Activated CD8-positive, alpha-beta memory T cell treated with anti-CD3 and anti-CD28 coated beads, Interleukin-2, amount 50 U/mL, for 4 hours (primary cell): ENCODE measurements around the gene STX7.
"Not testable (repeated sequence)": the region's sequence is repeated elsewhere in the genome, so short reads cannot be mapped to it uniquely, and the experiment has no call there.

Experiments used
- DNase-seq: peaks from one replicate; pipeline ENCODE4 v3.0.0-alpha.2; 2020

The STX7 gene

GRCh38 chr6:132512638-132513632 is at the start of gene STX7:
TSS of gene STX7 (minus strand) at chr6:132513116. CDS start at chr6:132503530, 9,586 bp downstream.
- peak; percentile 84 for DNase-seq

- DNase-seq, result not testable (repeated sequence)
These were observed 47.2 kb upstream of the STX7 start for GRCh38 chr6:132560087-132560486.

GRCh38 chr6:132552372-132552771 is 39.5 kb upstream of the STX7 start, which contains the start of gene TAAR8:
TSS of gene TAAR8 (plus strand) at chr6:132552672. CDS start at chr6:132552693, 21 bp downstream.
- no peak for DNase-seq

- DNase-seq, result no peak
These were observed 38.3 kb upstream of the STX7 start for GRCh38 chr6:132551214-132551613.

DNA sequence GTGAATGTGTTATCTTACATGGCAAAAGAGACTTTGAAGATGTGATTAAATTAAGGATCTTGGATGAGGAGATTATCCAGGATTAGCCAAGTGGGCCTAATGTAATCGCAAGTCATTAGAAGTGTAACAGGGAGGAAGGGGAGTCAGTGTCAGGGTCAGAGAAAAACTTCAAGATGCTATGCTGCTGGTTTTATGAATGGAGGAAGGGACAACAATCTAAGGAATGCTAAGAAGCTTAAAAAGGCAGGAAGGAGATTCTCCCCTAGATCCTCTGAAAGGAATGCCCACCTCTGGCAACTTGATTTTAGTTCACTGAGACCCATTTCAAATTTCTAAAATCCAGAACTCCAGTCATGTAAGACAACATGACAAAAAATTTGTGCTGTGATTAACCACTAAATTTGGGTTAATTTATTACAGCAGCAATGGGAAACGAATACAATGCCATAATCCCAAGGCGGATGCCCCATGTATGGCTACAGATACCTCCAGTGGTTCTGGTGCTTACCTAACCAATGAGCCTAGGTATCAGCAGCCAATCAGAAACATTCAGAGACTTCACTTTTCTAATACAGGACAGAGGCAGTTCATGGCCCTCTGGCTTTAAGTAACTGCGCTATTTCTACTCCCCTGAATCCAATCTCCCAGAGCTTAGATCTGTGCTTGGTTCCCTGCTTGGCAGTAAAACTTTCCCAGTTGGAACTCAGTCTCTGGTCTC is 36.0 kb upstream of the STX7 start:
- DNase-seq, result no peak

GRCh38 chr6:132544826-132545225 is 31.9 kb upstream of the STX7 start:
- no peak for DNase-seq

GRCh38 chr6:132537977-132538376 is 25.1 kb upstream of the STX7 start, which contains the start of gene TAAR9:
TSS of gene TAAR9 (plus strand) at chr6:132538277. CDS start at chr6:132538290, 13 bp downstream.
- DNase-seq, result no peak

- no peak for DNase-seq
These were observed 24.2 kb upstream of the STX7 start for GRCh38 chr6:132537145-132537544.

DNA sequence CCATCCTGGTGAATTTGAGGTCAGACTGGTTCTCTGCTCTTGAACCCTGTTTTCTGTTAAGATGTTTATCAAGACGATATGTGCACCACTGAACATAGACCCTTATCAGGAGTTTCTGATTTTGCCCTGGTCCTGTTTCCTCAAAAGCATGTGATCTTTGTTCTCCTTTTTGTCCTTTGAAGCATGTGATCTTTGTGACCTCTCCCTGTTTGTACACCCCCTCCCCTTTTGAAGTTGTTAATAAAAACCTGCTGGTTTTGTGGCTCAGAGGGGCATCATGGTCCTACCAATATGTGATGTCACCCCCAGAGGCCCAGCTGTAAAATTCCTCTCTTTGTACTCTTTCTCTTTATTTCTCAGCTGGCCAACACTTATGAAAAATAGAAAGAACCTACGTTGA is 21.6 kb upstream of the STX7 start:
- DNase-seq, result not testable (repeated sequence)

DNA sequence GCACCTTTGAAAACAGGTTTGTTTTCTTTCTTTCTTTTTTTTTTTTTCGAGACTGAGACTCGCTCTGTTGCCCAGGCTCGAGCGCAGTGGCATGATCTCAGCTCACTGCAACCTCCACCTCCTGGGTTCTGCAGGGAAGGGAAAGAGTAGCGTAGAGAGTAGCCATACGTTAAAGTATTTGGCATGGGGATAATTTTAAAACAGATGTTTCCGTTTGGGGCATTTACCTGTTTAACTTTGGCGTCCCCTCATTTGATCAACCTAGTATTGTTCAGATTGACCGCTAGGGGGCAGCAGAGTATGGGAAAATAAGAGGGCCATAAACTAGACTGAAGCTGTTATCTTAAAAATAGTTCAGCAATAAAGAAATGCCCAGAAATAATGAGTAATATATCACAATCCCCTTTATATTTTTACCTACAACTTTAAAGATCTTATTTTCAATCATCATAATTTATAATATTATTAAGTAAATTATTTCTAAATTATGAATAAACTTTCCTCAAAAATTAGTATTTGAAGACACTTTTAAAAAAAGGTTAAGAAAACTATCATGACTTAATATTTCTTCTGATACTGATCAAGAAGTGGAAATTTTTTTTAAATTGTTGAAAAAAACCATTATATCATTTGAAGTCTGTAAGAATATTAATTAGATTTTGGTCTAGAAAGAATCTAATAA is 17.5 kb upstream of the STX7 start:
- DNase-seq, result peak; percentile 66

GRCh38 chr6:132527791-132528190 is 14.9 kb upstream of the STX7 start:
- no peak for DNase-seq

- DNase-seq, result no peak
These were observed 13.5 kb upstream of the STX7 start for GRCh38 chr6:132526461-132526860.

DNA sequence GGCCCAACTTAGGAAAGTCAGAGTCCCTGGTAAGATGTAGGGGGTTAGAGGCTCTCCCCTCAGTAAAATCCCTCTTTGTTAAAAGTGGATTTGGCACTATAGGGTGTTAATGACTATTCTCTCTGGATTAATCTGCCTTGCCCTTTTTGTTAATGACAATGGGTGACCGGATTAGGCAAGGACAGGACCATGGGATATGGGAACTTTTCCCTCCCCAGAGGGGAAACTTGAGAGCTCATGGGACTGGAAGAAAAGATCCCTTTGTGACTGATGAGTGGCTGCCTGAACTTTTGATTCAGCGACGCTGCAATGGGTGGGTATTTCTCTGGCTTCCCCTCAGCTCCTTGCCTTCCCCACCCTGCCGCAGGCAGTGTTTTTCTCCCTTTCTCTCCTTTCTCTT is 12.9 kb upstream of the STX7 start:
- no peak for DNase-seq

DNA sequence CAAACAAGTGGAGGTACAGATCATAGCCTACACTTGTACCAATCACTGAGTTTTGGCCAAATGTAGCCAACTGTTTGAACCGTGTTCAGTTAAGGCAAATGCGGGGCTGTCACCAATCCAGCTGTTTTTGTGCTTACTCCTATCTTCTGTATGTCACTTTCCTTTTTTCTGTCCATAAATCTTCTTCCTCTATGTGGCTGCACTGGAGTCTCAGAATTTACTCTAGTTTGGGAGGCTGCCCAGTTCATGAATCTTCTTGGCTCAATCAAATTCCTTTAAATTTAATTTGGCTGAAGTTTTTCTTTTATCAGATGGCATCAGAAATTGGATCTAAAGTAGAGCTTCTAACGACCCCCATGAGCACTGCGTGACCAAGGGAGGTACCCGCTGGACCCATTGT is 11.7 kb upstream of the STX7 start:
- no peak for DNase-seq

GRCh38 chr6:132520953-132521352 is 8.0 kb upstream of the STX7 start:
- no peak for DNase-seq

DNA sequence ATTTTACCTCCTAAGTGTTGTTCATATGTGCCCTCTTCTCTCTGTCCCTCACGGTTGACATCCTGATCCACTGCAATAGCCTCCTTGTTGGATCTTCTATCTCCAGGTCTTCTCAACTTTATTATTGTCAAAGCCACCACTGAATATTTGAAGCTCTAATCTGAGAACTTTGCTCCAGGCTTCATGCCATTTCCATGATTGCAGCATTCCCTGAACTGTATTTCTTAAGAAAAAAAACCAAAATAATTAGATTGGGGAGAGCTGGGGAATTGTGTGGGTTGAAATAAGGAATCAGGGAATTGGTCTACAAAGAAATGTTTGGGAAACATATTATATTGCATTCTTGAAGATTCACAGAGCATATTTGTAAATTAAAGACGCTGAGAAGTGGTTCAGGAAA is 2.5 kb upstream of the STX7 start:
- no peak for DNase-seq

GRCh38 chr6:132513831-132514545 is 1.1 kb upstream of the STX7 start:
- DNase-seq, result no peak

DNA sequence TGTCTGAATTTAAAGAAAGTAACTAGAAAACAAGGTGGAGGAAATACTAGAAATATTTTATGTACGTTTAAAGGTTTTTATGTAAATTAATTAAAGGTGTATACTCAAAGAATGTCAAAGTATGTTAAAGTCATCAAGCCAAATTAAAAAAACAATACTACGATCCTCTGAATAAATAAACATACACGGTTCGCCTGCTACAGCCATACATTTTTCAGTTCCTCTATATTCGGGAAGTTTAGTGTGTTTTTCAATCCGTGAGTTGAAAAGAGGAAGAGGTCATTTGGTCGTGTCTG is 626 bp downstream of the STX7 start:
- DNase-seq, result no peak

DNA sequence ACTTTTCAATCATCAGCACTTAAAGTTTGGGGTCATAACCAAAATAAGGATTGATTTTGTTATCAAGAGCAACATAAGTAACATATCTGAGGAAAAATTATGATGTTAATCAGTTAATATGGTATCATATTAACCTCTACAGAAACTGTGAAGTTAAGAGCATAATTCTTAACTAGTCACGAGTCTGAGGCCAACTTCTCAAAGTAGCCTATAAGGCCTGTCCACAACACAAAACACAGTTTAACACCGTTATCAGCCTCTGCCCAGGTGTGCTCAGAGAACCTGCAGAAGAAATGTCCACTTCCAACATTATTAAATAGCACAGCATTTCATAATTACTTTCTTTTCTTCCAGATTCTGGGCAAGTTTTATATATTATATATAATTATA is 1.1 kb downstream of the STX7 start:
- DNase-seq, result no peak

GRCh38 chr6:132511210-132511830 is 1.6 kb downstream of the STX7 start:
- DNase-seq, result no peak

GRCh38 chr6:132506869-132507808 is 5.8 kb downstream of the STX7 start:
- DNase-seq, result no peak
